Activated CD4-positive, alpha-beta T cell treated with anti-CD3 and anti-CD28 coated beads for 36 hours (primary cell): ENCODE data around the gene ZNF324B. TPM values are rescaled to one million over a fixed set of nuclear protein-coding genes. Genes with fewer than 3 reads are reported as not detected.
"Not testable (repeated sequence)": the region's sequence is repeated elsewhere in the genome, so short reads cannot be mapped to it uniquely, and the experiment has no call there.

ENCODE experiments used
- ATAC-seq: fragments of 200-7000 bp; cut with Tn5 transposase; one replicate; pipeline ENCODE4 v1.10.0; 2021; ENCODE audit warnings: mild to moderate bottlenecking, moderate library complexity
- CTCF ChIA-PET: fragments of 350-600 bp; sonication (Branson Sonifier 250); formaldehyde crosslinking; loops from one replicate; lab custom pipeline; 2021; ENCODE audit warnings: antibody characterized with exemption; lab: Charles Lee
- POLR2A ChIA-PET: fragments of 350-600 bp; sonication (Branson Sonifier 250); formaldehyde crosslinking; loops from one replicate; lab custom pipeline; 2021; ENCODE audit warnings: antibody characterized with exemption, inconsistent platforms; lab: Charles Lee
- DNase-seq: peaks from one replicate; pipeline ENCODE4 v3.0.0-alpha.2; 2020
- H3K27ac Mint-ChIP-seq: one replicate; pipeline ENCODE4 v1.8.0; 2021; ENCODE audit warnings: mixed read lengths
- H3K27me3 Mint-ChIP-seq: one replicate; pipeline ENCODE4 v1.8.0; 2021; ENCODE audit warnings: mixed read lengths
- H3K36me3 Mint-ChIP-seq: one replicate; pipeline ENCODE4 v1.8.0; 2021; ENCODE audit warnings: low read depth, mixed read lengths
- H3K4me1 Mint-ChIP-seq: one replicate; pipeline ENCODE4 v1.8.0; 2021; ENCODE audit warnings: mixed read lengths
- H3K4me3 Mint-ChIP-seq: one replicate; pipeline ENCODE4 v1.8.0; 2021; ENCODE audit warnings: mild to moderate bottlenecking, moderate library complexity, mixed read lengths
- H3K9me3 Mint-ChIP-seq: one replicate; pipeline ENCODE4 v1.8.0; 2021; ENCODE audit warnings: low read depth, mixed read lengths
- intact Hi-C, 2 experiments: fragments of 100-400 bp; cut with DNase I in 1 of 2; cut with micrococcal nuclease in 1 of 2; formaldehyde crosslinking; loops; one replicate each; pipeline versions ENCODE4 v1.14.2 to v1.15.1; 2022 to 2024; cut with DNase I, micrococcal nuclease
- total RNA-seq, 2 experiments: library from RNA; stranded (reverse); gene quantifications; one replicate each; pipeline ENCODE4 v1.2.3, GENCODE V29; 2021

The ZNF324B gene
- total RNA-seq, 2 experiments from 2014 or later, result 5.8 to 7.5 TPM

GRCh38 chr19:58482372-58482771, 30.9 kb downstream of the ZNF324B start:
- CTCF ChIA-PET, result interaction anchor here (1.2 to 1.5 kb wide), 2 partner anchors 32 to 99 kb away, joined by 4 read pairs; no protein-coding TSS in a partner anchor
- POLR2A ChIA-PET, result interaction anchor here (1.2 kb wide), 1 partner anchor 17 kb away, joined by 3 read pairs; no protein-coding TSS in a partner anchor
- Mint-ChIP-seq H3K9me3 (no peaks in the 10 kb centered on the region), H3K4me1 (no peaks in the 10 kb centered on the region), H3K27ac (no peak overlapping the region), H3K27me3 (no peaks in the 10 kb centered on the region), H3K36me3 (peaks cover 10% of the 10 kb centered on the region), H3K4me3 (no peak overlapping the region)
- no peak for DNase-seq
- intact Hi-C loops, result no loop called here
- no peak for ATAC-seq

- Mint-ChIP-seq H3K4me3 (no peak overlapping the region), H3K9me3 (no peaks in the 10 kb centered on the region), H3K4me1 (no peaks in the 10 kb centered on the region), H3K27me3 (no peaks in the 10 kb centered on the region), H3K27ac (no peak overlapping the region), H3K36me3 (peaks cover 10% of the 10 kb centered on the region)
- ATAC-seq, result no peak
- ChIA-PET CTCF (interaction anchor here (0.5 to 0.7 kb wide), 2 partner anchors 26 to 174 kb away, joined by 3 read pairs; no protein-coding TSS in a partner anchor), POLR2A (no interaction called here)
- no peak for DNase-seq
- intact Hi-C loops, result no loop called here
Measured at GRCh38 chr19:58483776-58484175, 32.4 kb downstream of the ZNF324B start.

GRCh38 chr19:58484349-58484748, 32.9 kb downstream of the ZNF324B start:
- H3K4me3 Mint-ChIP-seq, H3K27me3 Mint-ChIP-seq, intact Hi-C loops, POLR2A ChIA-PET, H3K27ac Mint-ChIP-seq, H3K36me3 Mint-ChIP-seq, DNase-seq, H3K9me3 Mint-ChIP-seq, H3K4me1 Mint-ChIP-seq, ATAC-seq: not testable (repeated sequence)
- CTCF ChIA-PET, result interaction anchor here (0.5 to 0.7 kb wide), 3 partner anchors 26 to 175 kb away, joined by 3 read pairs; no protein-coding TSS in a partner anchor

GRCh38 chr19:58491393-58491792, 40.0 kb downstream of the ZNF324B start:
- no peak overlapping the region for H3K4me3 Mint-ChIP-seq
- H3K36me3 Mint-ChIP-seq, result no peaks in the 10 kb centered on the region
- peak overlapping the region; percentile 12 for H3K27ac Mint-ChIP-seq
- no peaks in the 10 kb centered on the region for H3K27me3 Mint-ChIP-seq
- no peaks in the 10 kb centered on the region for H3K9me3 Mint-ChIP-seq
- DNase-seq, result no peak
- POLR2A ChIA-PET, result no interaction called here
- no peak for ATAC-seq
- peaks cover 7% of the 10 kb centered on the region for H3K4me1 Mint-ChIP-seq
- CTCF ChIA-PET, result no interaction called here
- intact Hi-C loops, result no loop called here

GRCh38 chr19:58492265-58492664, 40.8 kb downstream of the ZNF324B start:
- ChIA-PET POLR2A (interaction anchor here (1.3 kb wide), 1 partner anchor 17 kb away, joined by 7 read pairs; the partner anchor contains the start of gene ZNF446), CTCF (no interaction called here)
- intact Hi-C loops, result no loop called here
- Mint-ChIP-seq H3K4me1 (peaks cover 7% of the 10 kb centered on the region), H3K27ac (no peak overlapping the region), H3K36me3 (no peaks in the 10 kb centered on the region), H3K4me3 (no peak overlapping the region), H3K27me3 (no peaks in the 10 kb centered on the region), H3K9me3 (no peaks in the 10 kb centered on the region)
- ATAC-seq (no peak), DNase-seq (no peak)

- Mint-ChIP-seq H3K36me3 (peaks cover 3% of the 10 kb centered on the region), H3K4me3 (peak overlapping the region; percentile 81), H3K4me1 (peaks cover 19% of the 10 kb centered on the region), H3K27ac (peak overlapping the region; percentile 51), H3K9me3 (peaks cover 4% of the 10 kb centered on the region), H3K27me3 (no peaks in the 10 kb centered on the region)
- DNase-seq (no peak), ATAC-seq (no peak)
- CTCF ChIA-PET, result no interaction called here
- intact Hi-C loops, result no loop called here
- POLR2A ChIA-PET, result no interaction called here
Measured at GRCh38 chr19:58497634-58498170, 46.3 kb downstream of the ZNF324B start.

- Mint-ChIP-seq H3K9me3 (peaks cover 5% of the 10 kb centered on the region), H3K27me3 (no peaks in the 10 kb centered on the region), H3K4me3 (peak overlapping the region; percentile 81), H3K36me3 (peaks cover 3% of the 10 kb centered on the region), H3K4me1 (peaks cover 19% of the 10 kb centered on the region), H3K27ac (peak overlapping the region; percentile 95)
- CTCF ChIA-PET, result no interaction called here
- ATAC-seq (no peak), DNase-seq (no peak)
- intact Hi-C loops, result loop anchor here (1.0 kb wide), 20 partner anchors 9 to 315 kb away; partner anchors contain the start of genes ZNF132 (in 2 of the 2), ERVK3-1 (in 1 of the 2), MZF1 (in 1 of the 2) and RPS5 (in 1 of the 2)
- POLR2A ChIA-PET, result no interaction called here
Measured at GRCh38 chr19:58498316-58499020, 47.0 kb downstream of the ZNF324B start.

- H3K4me1 Mint-ChIP-seq, result peaks cover 19% of the 10 kb centered on the region
- peak overlapping the region; percentile 95 for H3K27ac Mint-ChIP-seq
- DNase-seq (peak; percentile 100), ATAC-seq (peak; percentile 99)
- H3K9me3 Mint-ChIP-seq, result peaks cover 5% of the 10 kb centered on the region
- intact Hi-C loops, result loop anchor here (1.0 kb wide), 20 partner anchors 10 to 316 kb away; partner anchors contain the start of genes ZNF132 (in 2 of the 2), ERVK3-1 (in 1 of the 2), MZF1 (in 1 of the 2) and RPS5 (in 1 of the 2)
- ChIA-PET POLR2A (interaction anchor here (0.6 to 1.3 kb wide), 4 partner anchors 15 to 35 kb away, joined by 3 to 8 read pairs (median 3); partner anchors contain the start of gene ZBTB45), CTCF (interaction anchor here (1.1 to 2.1 kb wide), 3 partner anchors 15 to 168 kb away, joined by 5 to 8 read pairs (median 5); partner anchors contain the start of gene ZBTB45)
- peak overlapping the region; percentile 81 for H3K4me3 Mint-ChIP-seq
- H3K27me3 Mint-ChIP-seq, result no peaks in the 10 kb centered on the region
- peaks cover 3% of the 10 kb centered on the region for H3K36me3 Mint-ChIP-seq
Measured at GRCh38 chr19:58499021-58499927, 47.9 kb downstream of the ZNF324B start.

- ATAC-seq, result no peak
- Mint-ChIP-seq H3K36me3 (peaks cover 3% of the 10 kb centered on the region), H3K27ac (no peak overlapping the region), H3K4me1 (peaks cover 19% of the 10 kb centered on the region), H3K9me3 (peaks cover 5% of the 10 kb centered on the region), H3K27me3 (no peaks in the 10 kb centered on the region), H3K4me3 (peak overlapping the region; percentile 81)
- DNase-seq, result no peak
- ChIA-PET CTCF (interaction anchor here (1.1 to 2.1 kb wide), 3 partner anchors 14 to 169 kb away, joined by 5 to 8 read pairs (median 5); partner anchors contain the start of gene ZBTB45), POLR2A (interaction anchor here (1.1 to 1.3 kb wide), 2 partner anchors 14 to 20 kb away, joined by 3 to 8 read pairs; partner anchors contain the start of gene ZBTB45)
- intact Hi-C loops, result no loop called here
Measured at GRCh38 chr19:58500242-58500641, 48.8 kb downstream of the ZNF324B start.
